ENCODE measurements around the gene MACROD2.
"Not testable (repeated sequence)": the region's sequence is repeated elsewhere in the genome, so short reads cannot be mapped to it uniquely, and the experiment has no call there.

MACROD2 gene

DNA sequence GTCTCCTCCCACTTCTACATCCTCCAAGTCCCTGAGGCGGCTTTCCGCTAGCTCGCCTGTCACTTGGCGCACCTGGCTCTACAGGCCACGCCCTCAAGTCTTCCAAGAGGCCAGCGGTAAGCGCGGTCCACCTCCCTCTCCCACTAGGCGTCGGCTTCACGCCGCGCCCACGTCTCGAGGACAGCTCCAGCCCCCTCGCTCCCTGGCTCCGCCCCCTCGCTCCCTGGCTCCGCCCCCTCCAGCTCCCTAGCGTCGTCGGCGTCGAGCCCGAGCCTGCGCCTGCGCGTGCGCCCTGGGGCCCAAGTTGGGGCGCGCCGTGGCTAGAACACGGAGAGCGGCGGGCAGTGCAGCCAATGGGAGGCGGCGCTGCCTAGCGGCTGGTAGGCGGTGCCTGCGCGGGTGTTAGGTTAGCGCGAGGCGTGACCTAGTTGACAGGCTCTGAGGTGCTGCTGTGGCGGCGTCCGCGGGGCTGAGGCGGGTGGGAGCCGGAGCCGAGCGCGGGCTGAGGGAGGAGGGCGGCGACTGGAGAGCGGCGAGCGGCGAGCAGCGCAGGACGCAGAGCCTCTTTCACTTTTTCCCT is at the start of gene MACROD2:
Gene MACROD2 (plus strand): TSS at position 431 of the 580 bp plus-strand sequence.
- peak; percentile 26 for DNase-seq (ENCODE audit: low read depth)

DNA sequence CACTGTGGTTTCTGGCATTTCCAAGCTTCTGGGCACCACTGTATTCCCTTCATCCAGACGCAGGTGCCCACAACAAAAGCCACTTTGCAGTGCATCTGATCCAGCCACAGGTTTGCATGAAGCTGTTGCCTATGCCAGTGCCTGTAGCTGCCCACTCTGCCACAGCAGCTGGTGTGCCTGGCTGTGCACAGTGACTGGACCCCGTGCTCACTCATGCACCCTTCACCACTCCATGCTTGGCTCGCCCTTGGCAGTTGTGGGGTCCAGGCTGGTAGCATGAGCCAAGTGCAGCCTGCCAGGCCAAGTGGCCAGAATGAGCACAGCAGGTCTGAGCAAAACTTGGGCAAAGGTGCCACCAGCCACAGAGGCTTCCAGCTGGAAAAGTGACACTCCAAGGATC is 47.6 kb upstream of the MACROD2 start:
- no peak for DNase-seq (ENCODE audit: low read depth)

- no peak for DNase-seq (ENCODE audit: low read depth)
Observed at GRCh38 chr20:13953227-13953626, 42.1 kb upstream of the MACROD2 start.

- no peak for DNase-seq (ENCODE audit: low read depth)
Observed at GRCh38 chr20:13960119-13960518, 35.2 kb upstream of the MACROD2 start.

DNA sequence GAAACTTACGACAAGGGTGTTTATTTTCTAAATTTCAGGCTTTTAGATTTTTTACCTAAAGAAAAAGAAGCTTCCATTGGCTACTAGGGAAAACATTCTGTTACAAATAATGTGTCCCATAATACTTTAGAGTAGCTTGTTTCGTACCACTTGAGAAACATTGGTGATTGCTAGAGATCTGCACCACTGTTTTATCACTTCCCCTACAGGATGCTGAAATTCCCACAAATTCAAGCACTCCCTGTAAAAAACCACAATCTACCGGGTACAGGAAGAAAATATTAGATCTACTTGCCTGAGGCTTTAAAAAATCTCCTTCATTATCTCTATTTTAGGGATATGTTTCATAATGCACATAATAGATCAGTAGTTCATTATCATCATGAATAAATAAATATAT is 34.8 kb upstream of the MACROD2 start:
- no peak for DNase-seq (ENCODE audit: low read depth)

DNA sequence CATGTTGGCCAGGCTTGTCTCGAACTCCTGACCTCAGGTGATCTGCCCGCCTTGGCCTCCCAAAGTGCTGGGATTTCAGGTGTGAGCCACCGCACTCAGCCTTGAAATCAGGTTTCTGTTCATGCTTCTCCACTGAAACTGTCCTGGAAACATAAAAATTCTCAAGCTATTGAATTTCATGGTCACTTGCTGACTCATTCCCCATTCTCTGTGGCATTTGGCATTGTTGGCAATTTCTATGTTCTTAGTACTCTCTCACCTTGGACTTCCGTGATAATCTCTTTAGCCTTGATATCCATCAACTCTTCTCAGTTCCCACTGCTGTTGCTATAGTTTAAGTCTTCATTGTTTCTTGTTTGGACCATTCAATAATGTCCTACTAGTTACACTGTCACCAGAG is 11.1 kb upstream of the MACROD2 start:
- no peak for DNase-seq (ENCODE audit: low read depth)

- no peak for DNase-seq (ENCODE audit: low read depth)
Observed at GRCh38 chr20:13990465-13990864, 4.9 kb upstream of the MACROD2 start, which contains the start of gene SEL1L2. TSS of gene SEL1L2 (minus strand) at chr20:13990614. CDS start at chr20:13990534, 80 bp downstream.

DNA sequence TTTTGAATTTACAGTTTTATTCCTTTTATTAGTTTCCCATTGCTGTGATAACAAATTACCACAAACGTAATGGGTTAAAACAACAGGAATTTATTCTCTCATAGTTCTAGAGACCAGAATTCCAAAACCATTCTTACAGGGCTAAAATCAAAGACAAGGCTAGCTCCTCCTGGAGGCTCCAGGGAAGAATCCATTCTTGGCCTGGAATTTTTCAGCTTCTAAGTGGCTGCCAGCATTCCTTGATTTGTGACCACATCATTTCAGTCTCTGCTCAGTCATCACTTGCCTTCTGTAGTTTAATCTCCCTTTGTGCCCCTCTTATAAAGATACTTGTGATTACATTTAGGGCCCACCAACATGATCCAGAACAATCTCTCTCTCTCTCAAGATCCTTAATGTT is 4.0 kb upstream of the MACROD2 start:
- no peak for DNase-seq (ENCODE audit: low read depth)

DNA sequence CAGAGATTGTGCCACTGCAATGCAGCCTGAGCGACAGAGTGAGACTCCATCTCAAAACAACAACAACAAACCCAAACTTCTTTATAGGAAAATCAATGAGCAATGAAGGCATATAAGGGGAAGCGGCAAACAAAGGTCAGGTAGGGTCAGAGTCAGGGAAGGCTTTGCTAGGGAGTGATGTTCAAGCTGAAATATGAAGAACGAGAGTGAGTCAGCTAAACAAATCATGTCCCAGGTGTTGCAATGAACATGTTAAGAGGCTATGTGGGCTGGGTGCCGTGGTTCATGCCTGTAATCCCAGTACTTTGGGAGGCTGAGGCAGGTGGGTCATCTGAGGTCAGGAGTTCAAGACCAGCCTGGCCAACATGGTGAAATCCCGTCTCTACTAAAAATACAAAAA is 3.4 kb upstream of the MACROD2 start:
- not testable (repeated sequence) for DNase-seq (ENCODE audit: low read depth)

- no peak for DNase-seq (ENCODE audit: low read depth)
Observed at GRCh38 chr20:13995841-13996240, 525 bp downstream of the MACROD2 start.

GRCh38 chr20:13996265-13996664 is 949 bp downstream of the MACROD2 start:
- DNase-seq (ENCODE audit: low read depth), result no peak

- DNase-seq (ENCODE audit: low read depth), result no peak
Observed at GRCh38 chr20:14000917-14001316, 5.6 kb downstream of the MACROD2 start.

DNA sequence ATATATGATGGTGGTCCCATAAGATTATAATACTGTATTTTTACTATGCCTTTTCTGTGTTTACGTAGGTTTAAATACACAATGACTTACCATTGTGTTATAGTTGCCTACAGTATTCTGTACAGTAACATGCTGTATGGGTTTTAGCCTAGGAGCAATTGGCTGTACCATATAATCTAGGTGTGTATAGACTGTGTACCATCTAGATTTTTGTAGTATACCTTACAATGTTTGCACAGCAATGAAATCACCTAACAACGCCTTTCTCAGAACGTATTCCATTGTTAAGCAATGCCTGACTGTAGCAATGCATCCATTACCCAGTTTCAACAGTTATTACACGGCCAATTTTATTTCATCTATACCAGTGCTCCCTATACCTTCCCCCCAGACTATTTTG is 10.7 kb downstream of the MACROD2 start:
- no peak for DNase-seq (ENCODE audit: low read depth)

DNA sequence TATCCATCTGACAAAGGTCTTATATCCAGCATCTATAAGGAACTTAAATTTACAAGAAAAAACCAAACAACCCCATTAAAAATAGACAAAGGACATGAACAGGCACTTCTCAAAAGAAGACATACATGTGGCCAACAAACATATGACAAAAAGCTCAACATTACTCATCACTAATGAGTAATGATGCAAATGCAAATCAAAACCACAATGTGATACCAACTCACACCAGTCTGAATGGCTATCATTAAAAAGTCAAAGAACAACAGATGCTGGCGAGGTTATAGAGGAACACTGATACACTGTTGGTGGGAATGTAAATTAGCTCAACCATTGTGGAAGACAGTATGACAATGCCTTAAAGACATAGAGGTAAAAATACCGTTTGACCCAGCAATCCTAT is 13.9 kb downstream of the MACROD2 start:
- no peak for DNase-seq (ENCODE audit: low read depth)

GRCh38 chr20:14012671-14013070 is 17.4 kb downstream of the MACROD2 start:
- no peak for DNase-seq (ENCODE audit: low read depth)

DNA sequence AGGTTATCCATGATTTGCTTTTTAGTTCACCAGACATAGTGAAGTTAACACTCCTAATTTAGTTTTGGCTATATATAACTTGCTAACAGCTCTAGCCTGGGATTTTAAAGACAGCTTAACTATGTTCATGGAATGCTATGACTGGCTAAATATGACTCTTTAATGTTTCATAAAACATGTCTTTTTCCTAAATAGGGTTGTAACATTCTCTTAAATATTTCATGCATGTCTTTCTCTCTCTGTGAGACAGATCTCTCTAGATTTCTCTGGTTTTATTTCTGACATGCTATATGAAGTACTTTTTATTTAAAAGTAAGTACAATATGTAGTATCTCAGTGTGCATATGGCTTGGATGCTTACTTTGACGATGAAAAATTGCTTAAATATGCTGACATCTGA is 35.7 kb downstream of the MACROD2 start:
- DNase-seq (ENCODE audit: low read depth), result no peak

- no peak for DNase-seq (ENCODE audit: low read depth)
Observed at GRCh38 chr20:14033310-14033709, 38.0 kb downstream of the MACROD2 start.

DNA sequence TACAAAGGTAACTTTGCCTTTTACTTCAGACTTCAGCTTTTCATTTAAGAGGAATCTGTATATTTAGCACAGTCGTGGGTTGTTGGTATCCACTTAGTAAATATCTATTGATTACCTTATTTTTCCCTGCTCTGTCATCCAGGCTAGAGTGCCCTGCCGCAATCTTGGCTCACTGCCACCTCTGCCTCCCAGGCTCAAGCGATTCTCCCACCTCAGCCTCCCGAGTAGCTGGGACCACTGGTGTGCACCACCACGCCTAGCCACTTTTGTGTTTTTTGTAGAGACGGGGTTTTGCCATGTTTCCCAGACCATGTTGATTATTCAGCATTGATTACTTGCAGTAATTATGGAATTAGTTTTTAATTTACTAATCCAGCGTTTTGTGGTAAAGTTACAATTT is 41.3 kb downstream of the MACROD2 start:
- no peak for DNase-seq (ENCODE audit: low read depth)

- DNase-seq (ENCODE audit: low read depth), result not testable (repeated sequence)
Observed at GRCh38 chr20:14044712-14045276, 49.5 kb downstream of the MACROD2 start.

DNA sequence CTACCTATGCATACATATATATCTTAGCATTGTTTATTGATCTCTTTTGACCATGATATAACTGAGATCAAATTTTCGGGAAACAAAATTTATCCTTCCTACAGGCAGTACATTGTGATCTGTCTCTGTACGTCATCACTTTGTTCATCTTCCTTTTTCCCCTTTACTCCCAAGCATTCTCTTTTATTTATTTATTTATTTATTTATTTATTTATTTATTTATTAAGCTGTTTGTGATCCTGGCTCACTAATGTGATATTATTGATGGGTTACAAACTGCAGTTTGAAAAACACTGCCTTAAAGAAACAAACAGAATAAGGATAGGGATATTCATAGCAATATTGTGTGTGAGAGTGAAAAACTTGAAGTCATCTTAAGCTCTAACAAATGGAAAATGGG is 51.2 kb downstream of the MACROD2 start:
- DNase-seq (ENCODE audit: low read depth), result no peak

DNA sequence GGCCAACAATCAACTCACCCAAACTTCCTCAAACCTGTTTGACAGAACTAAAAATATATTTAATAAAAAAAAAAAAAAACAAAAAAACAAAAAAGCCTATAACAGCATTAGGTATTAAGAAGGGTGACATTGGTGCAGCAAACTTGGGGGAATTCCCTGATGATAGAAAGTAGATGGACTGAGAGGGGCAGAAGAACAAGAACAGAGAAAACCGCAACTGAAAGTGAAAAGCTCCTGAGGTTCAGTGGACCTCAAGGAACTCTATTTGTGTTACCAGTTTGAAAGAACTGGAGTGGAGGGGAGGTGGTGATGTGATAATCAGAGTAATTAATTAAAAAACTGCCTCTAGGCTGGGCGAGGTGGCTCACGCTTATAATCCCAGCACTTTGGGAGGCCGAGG is 53.8 kb downstream of the MACROD2 start:
- no peak for DNase-seq (ENCODE audit: low read depth)

- DNase-seq (ENCODE audit: low read depth), result no peak
Observed at GRCh38 chr20:14051454-14051853, 56.1 kb downstream of the MACROD2 start.

- peak; percentile 32 for DNase-seq (ENCODE audit: low read depth)
Observed at GRCh38 chr20:14055127-14055742, 59.9 kb downstream of the MACROD2 start.

GRCh38 chr20:14062171-14062570 is 66.9 kb downstream of the MACROD2 start:
- DNase-seq (ENCODE audit: low read depth), result no peak

Data from non-pigmented ciliary epithelial cell (primary cell).